GM13977 (cell line): ENCODE measurements around the gene ITGB6.

Experiments used
- DNase-seq: peaks from one replicate; pipeline ENCODE4 v3.0.0; 2012; ENCODE audit warnings: low spot score
- in situ Hi-C: fragments of 300-500 bp; cut with MboI; formaldehyde crosslinking; loops from one replicate; pipeline ENCODE4 v1.12.0; 2022; ENCODE audit warnings: low sequenced_read_pairs, low pct_unique_long_range_greater_than_20kb, mixed read lengths, inconsistent platforms; ENCODE audit not compliant: unreplicated experiment
- TF ChIP-seq, protein P1 (sequence below): IDR thresholded peaks from 2 replicates; pipeline ENCODE4 v1.5.1; 2012; ENCODE audit warnings: mild to moderate bottlenecking, control low read depth; ENCODE audit not compliant: insufficient read depth; ENCODE audit errors: extremely low read depth, missing control alignments

ITGB6 gene

DNA sequence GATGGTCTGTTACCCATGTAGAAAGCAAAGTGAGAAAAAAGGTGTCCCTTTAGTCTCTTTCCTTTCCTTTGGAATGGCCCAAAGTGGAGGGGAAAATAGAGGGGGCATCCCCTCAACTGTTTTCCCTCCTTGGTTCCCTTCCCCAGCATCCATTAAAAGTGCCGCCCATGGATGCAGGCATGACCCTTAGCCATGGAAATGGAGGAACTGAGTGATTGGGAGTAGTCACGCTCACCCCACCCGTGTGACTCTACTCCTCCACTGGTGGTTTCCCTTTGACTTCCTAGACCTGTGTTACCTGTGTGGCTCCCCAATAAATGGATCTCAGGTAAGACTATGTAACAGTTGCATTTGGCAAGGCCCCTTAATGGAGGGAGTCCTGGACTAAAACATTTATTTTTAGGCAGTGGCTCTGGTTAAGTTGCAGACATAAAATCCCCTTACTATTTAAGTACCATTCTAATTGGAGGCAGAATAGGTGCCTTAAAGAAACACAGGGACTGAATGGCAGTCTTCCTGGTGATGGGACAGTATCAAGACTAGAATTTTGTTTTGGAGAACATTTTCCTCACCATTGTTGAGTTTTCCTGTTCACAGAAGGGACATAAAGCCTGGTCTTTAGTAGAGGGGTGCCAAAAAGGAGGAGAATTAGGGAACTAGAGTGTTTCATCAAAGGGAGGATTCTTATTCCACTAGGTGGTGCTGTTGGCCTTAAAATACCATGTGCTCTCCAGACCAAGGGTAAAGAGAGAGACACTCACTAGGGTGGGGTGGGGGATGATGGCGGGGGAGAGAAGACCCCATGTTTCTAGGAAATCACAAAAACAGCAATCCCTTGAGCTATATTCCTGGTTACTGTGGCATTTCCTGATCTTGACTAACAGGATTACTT is 112.0 kb downstream of the ITGB6 start:
- TF ChIP-seq, protein P1, sequence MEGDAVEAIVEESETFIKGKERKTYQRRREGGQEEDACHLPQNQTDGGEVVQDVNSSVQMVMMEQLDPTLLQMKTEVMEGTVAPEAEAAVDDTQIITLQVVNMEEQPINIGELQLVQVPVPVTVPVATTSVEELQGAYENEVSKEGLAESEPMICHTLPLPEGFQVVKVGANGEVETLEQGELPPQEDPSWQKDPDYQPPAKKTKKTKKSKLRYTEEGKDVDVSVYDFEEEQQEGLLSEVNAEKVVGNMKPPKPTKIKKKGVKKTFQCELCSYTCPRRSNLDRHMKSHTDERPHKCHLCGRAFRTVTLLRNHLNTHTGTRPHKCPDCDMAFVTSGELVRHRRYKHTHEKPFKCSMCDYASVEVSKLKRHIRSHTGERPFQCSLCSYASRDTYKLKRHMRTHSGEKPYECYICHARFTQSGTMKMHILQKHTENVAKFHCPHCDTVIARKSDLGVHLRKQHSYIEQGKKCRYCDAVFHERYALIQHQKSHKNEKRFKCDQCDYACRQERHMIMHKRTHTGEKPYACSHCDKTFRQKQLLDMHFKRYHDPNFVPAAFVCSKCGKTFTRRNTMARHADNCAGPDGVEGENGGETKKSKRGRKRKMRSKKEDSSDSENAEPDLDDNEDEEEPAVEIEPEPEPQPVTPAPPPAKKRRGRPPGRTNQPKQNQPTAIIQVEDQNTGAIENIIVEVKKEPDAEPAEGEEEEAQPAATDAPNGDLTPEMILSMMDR = peak; percentile 28
- DNase-seq = no peak
- in situ Hi-C loops = no loop called here

DNA sequence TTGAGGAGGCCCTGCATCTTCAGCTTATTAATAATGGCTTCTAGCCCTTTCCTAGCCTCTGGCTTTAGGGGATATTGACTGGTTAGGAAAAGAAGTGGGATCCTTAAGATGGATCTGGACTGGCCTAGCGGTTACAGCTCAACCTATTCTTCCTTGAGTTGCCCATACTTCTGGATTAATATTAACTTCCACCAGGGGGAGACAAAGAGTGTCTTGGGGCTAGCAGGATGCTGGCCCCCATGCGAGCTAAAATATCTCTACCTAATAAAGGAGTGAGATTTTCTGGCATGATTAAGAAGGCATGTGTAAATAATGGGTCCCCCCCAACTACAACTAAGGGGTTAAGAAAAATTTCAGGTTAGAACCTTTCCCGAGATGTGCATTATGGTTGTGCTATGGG is 114.4 kb downstream of the ITGB6 start:
- in situ Hi-C loops = no loop called here
- DNase-seq = no peak
- TF ChIP-seq, protein P1 = peak; percentile 11

DNA sequence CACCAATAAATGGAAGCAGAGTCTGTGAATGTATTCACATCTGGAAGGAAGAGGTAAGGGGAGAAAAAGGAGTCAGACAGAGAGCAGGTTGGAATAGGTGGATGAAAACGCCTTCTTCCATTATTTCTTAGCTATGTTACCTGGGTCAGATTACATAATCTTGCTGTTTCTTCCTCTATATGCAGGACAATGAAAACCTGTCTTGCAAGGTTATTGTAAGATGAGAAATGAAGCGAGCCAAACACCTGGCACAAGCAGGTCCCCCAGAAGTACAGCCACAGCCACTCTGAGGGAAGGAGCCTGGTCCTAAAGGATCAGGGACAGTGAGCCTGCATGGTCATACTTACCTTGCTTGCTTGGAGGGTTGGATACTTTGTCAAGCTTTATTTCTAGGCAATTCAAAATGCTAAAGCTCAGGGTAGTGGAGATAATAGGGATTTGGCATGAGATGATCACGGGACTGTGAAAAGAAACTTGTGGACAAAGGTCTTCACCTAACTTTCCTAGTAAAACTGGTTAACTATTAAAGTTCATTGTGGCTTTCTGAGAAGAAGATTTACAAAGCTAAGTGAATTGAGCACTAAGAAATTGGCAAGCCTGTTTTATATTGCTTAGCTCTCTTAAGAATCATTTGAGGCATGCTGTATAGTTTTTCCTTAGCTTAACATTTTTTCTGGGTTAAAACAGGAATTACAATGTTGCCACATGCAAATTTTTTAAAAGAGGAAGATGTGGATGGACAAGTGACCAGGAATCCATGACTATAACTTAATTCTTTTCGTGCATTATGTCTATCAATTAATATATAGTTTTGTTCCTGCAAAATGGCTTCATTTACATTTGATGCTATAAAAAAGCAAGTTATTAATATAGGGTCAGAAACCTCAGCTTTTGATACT is 121.9 kb downstream of the ITGB6 start:
- no peak for DNase-seq
- TF ChIP-seq, protein P1 = no peak
- in situ Hi-C loops = no loop called here

DNA sequence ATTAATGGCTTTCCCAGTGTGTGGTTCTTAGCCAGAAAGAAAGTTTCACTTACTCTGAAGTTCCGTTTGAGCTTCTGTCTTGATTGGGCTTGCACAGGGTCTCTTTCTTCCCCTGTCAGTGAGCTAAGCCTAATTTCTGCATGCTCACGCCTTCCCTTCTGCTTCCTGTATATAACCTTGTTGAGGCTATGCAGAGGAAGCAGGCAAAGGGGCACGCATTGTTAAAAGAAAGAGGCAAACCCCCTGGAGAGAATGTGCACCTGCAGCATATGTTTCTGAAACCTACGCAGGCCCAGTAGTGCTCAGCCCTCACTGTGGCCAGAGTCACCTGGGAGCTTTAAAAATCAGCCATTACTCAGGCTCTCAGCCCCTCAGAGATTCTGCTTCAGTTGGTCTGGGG is 123.2 kb downstream of the ITGB6 start:
- TF ChIP-seq, protein P1 = no peak
- DNase-seq = no peak
- in situ Hi-C loops = no loop called here

DNA sequence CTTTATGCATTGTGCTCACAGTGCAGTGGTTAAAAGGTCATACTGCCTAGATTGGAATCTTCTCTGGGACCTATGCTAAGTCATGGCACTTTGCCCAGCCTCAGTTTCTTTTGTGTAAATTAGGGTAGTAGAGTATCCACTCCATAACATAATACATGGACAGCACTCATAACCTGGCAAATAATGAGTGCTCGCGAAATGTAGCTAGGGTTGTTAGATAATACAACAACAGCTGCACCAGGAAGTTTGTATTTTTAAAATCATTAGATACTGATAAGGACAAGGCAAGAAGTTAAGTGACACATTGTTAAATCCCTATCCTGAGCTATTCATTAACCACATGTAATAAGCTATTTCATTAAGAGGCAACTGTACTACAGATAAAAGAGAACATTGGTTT is 123.8 kb downstream of the ITGB6 start:
- in situ Hi-C loops = no loop called here
- TF ChIP-seq, protein P1 = no peak
- DNase-seq = no peak

DNA sequence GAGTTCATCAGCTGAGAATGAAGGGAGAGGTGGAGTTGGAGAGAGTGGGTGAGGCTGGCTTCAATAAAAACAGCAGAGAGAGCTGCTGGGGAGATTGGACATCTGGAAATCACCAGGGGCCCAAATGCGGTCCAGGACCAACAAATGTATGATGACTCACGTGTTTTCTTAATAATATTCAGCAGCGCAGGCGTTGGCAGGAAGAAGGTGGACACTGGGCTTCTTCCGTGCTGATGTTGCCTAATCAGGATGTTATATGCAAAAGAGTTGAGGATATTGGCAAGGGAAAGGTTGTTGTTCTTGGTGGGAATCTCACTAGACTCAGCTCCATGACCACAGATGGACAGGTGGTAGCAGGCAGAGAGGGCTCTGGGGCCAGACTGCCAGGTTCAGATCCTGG is 124.9 kb downstream of the ITGB6 start:
- no peak for DNase-seq
- TF ChIP-seq, protein P1 = no peak
- in situ Hi-C loops = no loop called here
